Measurements from ENCODE around the gene HYCC1.
"Not testable (repeated sequence)": the region's sequence is repeated elsewhere in the genome, so short reads cannot be mapped to it uniquely, and the experiment has no call there.

Gene HYCC1

DNA sequence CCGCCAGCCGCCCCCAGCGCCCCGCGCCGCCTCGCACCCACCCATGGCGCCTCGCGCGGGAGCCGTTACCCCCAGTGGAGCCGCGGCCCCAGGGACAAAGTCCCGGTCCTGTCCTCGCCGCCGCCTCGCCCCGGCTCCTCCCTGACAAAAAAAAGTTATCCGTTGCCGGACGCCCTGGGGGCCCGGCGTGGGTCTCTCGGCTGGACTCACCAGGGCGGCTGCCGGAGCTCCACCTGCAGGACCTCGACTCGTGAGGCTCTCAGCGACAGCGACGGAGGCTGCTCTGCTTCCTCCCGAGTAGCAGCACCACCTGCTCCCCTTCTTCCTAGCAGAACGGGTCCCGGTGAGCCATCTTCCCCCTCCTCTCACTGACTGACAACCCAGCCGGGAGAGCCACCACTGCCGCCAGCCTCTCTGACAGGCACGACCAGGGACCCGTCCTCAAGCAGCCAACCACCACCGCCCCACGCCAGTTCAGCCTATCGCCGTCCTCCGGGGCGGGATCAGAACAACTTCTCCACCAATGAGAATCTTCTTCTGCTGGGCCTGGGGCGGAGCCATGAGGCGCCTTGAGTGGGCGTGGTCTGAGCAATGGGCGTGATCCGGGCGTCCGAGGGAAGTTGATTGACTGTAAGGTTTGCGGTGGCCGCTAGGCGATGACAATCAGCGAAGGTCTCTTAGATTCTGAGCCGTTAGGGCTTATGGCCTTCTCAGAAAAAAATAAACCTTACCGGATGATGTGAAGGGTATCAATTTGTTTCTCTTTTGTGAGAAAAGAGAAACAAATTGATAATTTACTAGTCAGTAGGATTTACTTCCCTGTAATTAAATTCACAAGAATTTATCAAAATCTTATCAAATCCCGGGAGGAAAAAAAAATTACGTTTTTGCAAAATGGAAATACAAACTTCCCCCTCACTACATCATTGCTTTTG lies at the start of gene HYCC1:
Gene HYCC1, minus strand, starts transcription at position 416 of the 935 bp plus-strand sequence. CDS start 23,019 bp downstream, outside the sequence.
- peak; percentile 99 for DNase-seq (ENCODE audit: low read depth in 2 of 3, low spot score in 1 of 3)

DNA sequence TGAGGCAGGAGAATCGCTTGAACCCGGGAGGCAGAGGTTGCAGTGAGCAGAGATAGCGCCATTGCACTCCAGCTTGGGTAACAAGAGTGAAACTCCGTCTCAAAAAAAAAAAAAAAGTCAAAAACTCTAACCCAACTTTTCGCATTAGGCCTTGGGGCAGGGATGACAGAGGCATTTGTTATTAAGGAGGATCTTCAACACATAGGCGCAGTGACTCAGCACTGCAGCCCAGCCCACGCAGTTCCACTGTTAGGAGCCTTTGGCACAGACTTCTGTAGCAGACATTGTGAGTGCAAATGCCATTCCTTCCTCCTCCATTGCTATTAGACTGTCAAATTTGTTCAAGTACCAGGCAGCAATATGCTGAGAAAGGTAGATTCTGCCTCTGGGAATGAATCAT lies 48.5 kb upstream of the HYCC1 start:
- DNase-seq (ENCODE audit: low read depth in 2 of 3, low spot score in 1 of 3), result no peak

DNA sequence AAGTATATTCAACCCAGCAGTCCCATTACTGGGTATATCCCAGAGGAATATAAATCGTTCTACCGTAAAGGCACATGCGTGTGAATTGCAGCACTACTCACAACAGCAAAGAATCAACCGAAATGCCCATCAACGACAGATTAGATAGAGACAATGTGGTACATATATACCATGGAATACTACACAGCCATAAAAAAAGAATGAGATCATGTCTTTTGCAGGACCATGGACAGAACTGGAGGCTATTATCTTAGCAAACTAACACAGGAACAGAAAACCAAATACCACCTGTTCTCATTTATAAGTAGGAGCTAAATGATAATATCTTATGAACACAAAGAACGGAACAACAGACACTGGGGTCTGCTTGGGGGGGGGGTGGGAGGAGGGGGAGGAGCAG lies 47.4 kb upstream of the HYCC1 start:
- no peak for DNase-seq (ENCODE audit: low read depth in 2 of 3, low spot score in 1 of 3)

DNA sequence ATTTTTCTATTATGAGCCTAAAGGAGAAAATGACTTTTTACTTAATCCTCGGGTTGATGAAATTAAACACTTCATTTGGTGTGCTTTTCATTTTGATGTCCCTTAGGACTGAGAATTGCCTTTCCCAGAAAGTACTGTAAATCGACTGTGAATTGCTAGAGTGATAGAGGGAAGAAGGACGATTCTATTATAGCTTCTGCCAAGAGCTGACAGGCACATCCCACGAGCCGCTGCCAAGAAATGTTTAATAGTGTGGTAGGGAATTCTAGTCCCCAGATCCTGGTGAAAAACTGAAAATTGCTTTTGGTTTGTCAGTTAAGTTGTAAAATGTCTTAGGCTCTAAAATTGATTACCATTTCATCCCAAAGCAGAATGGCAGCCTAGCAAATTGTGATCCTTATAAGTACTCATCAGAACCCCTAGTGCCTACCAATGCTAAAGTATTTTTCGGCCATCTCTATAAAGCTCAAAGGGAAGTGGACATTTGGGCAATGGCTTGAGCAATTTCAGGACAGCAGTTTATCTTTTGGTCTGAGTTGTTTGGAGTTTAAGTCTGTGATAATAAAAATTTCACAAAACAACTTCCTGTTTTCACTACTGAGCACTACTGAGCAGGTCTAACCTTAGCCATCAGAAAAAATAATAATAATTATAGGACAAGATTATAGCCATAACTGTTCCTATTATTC lies 44.6 kb upstream of the HYCC1 start:
- no peak for DNase-seq (ENCODE audit: low read depth in 2 of 3, low spot score in 1 of 3)

GRCh38 chr7:23055582-23056178 lies 41.8 kb upstream of the HYCC1 start:
- DNase-seq (ENCODE audit: low read depth in 2 of 3, low spot score in 1 of 3), result peak; percentile 26 to 68 (median 28)

- not testable (repeated sequence) for DNase-seq (ENCODE audit: low read depth in 2 of 3, low spot score in 1 of 3)
Measured at GRCh38 chr7:23051124-23051485, 37.2 kb upstream of the HYCC1 start.

DNA sequence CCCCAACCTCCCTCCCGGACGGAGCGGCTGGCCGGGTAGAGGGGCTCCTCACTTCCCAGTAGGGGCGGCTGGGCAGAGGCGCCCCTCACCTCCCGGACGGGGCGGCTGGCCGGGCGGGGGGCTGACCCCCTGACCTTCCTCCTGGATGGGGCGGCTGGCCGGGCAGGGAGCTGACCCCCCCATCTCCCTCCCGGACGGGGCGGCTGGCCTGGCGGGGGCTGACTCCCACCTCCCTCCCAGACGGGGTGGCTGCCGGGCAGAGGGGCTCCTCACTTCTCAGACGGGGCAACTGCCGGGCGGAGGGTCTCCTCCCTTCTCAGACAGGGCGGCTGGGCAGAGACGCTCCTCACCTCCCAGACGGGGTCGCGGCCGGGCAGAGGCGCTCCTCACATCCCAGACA lies 32.4 kb upstream of the HYCC1 start:
- not testable (repeated sequence) for DNase-seq (ENCODE audit: low read depth in 2 of 3, low spot score in 1 of 3)

- DNase-seq (ENCODE audit: low read depth in 2 of 3, low spot score in 1 of 3), result not testable (repeated sequence)
Measured at GRCh38 chr7:23045086-23045485, 31.2 kb upstream of the HYCC1 start.

DNA sequence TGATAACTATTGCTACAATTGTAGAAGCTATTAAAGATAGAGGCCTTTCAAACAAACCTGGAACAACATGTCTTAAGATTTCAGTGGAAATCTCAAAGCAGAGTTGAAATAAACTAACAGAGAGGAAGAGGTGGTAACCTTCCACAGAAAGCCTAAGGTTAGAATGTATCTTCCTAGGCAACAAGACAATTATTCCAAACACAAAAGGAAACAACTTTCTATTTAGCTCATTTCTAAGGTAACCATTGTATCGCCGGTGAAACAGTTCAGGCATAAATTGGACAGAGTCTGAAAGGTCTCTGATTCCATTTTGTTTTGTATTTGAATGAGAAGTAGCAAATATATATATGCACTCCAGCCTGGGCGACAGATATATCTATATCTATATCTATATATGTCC lies 30.7 kb upstream of the HYCC1 start:
- no peak for DNase-seq (ENCODE audit: low read depth in 2 of 3, low spot score in 1 of 3)

DNA sequence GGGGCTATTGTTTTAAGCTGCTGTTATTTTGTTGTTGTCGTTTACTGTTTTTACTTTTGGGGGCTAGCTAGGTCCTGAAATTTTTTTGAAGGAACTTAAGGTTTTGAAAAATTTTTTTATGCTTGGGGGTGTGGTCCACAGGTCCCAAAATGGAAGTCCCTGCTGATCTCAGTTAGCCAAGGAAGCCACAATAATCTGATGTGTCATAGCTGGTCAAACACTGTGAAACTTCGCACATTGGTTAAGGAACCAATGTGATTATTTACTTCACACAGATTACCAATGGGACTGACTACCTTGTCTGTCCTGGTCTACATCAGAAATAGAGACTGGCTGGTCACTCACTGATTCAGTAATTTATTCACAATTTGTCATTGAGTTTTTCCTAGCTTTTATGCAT lies 29.5 kb upstream of the HYCC1 start:
- DNase-seq (ENCODE audit: low read depth in 2 of 3, low spot score in 1 of 3), result no peak

DNA sequence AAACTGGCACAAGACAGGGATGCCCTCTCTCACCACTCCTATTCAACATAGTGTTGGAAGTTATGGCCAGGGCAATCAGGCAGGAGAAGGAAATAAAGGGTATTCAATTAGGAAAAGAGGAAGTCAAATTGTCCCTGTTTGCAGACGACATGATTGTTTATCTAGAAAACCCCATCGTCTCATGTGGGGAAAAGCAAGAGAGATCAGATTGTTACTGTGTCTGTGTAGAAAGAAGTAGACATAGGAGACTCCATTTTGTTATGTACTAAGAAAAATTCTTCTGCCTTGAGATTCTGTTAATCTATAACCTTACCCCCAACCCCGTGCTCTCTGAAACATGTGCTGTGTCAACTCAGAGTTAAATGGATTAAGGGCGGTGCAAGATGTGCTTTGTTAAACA lies 25.7 kb upstream of the HYCC1 start:
- not testable (repeated sequence) for DNase-seq (ENCODE audit: low read depth in 2 of 3, low spot score in 1 of 3)

DNA sequence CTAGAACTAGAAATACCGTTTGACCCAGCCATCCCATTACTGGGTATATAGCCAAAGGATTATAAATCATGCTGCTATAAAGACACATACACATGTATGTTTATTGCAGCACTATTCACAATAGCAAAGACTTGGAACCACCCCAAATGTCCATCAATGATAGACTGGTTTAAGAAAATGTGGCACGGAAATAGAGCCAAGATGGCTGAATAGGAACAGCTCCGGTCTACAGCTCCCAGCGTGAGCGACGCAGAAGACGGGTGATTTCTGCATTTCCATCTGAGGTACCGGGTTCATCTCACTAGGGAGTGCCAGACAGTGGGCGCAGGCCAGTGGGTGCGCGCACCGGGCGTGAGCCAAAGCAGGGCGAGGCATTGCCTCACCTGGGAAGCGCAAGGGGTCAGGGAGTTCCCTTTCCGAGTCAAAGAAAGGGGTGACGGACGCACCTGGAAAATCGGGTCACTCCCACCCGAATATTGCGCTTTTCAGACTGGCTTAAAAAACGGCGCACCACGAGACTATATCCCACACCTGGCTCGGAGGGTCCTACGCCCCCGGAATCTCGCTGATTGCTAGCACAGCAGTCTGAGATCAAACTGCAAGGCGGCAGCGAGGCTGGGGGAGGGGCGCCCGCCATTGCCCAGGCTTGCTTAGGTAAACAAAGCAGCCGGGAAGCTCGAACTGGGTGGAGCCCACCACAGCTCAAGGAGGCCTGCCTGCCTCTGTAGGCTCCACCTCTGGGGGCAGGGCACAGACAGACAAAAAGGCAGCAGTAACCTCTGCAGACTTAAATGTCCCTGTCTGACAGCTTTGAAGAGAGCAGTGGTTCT lies 21.8 kb upstream of the HYCC1 start:
- DNase-seq (ENCODE audit: low read depth in 2 of 3, low spot score in 1 of 3), result not testable (repeated sequence)

DNA sequence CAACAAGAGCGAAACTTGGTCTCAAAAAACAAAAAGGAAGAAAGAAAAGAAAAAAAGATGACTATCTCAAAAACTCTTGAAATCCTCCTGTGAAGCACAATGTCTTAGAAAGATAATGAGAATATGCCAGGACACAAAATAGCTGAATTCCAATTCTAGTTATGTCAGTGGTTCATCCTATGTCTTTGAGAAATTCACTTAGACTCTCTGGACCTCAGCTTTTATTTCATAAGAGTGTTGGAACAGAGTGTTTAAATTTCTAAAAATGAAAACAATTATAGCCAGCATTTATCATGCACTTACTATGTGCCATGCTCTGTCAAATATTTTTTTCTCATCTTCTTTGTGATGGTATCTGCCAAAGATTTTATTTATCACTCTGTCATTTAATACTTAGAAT lies 13.3 kb upstream of the HYCC1 start:
- DNase-seq (ENCODE audit: low read depth in 2 of 3, low spot score in 1 of 3), result no peak

- DNase-seq (ENCODE audit: low read depth in 2 of 3, low spot score in 1 of 3), result no peak
Measured at GRCh38 chr7:23026164-23026563, 12.2 kb upstream of the HYCC1 start.

- no peak for DNase-seq (ENCODE audit: low read depth in 2 of 3, low spot score in 1 of 3)
Measured at GRCh38 chr7:23024454-23024853, 10.5 kb upstream of the HYCC1 start.

GRCh38 chr7:23022851-23023250 lies 8.9 kb upstream of the HYCC1 start:
- DNase-seq (ENCODE audit: low read depth in 2 of 3, low spot score in 1 of 3), result no peak

DNA sequence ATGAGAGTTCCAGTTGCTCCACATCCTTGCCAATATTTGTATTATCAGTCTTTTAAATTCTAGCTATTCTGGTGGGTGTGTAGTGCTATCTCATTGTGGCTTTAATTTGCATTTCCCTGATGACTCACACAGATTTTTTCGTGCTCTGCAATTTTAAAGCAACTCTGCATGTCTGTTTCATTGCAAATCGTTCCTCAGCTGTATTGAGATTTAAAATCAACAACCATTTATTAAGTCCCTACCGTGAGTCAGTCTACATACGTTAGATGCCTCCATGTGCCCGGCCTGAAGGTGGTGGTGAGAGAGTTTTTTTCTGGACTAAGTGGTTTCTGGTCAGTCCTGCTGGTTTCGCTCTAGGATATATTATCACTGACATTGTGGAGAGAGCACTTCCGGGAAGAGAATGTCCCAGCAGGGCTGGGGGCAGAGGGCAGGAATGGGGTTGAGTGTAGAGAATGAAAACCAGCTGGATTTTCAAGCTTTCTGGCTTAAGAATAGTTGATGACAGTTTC lies 8.4 kb upstream of the HYCC1 start:
- no peak for DNase-seq (ENCODE audit: low read depth in 2 of 3, low spot score in 1 of 3)

GRCh38 chr7:23021596-23021995 lies 7.7 kb upstream of the HYCC1 start:
- no peak for DNase-seq (ENCODE audit: low read depth in 2 of 3, low spot score in 1 of 3)

- DNase-seq (ENCODE audit: low read depth in 2 of 3, low spot score in 1 of 3), result peak in 1 of 3 donors; percentile 35
Measured at GRCh38 chr7:23020742-23021401, 6.9 kb upstream of the HYCC1 start.

DNA sequence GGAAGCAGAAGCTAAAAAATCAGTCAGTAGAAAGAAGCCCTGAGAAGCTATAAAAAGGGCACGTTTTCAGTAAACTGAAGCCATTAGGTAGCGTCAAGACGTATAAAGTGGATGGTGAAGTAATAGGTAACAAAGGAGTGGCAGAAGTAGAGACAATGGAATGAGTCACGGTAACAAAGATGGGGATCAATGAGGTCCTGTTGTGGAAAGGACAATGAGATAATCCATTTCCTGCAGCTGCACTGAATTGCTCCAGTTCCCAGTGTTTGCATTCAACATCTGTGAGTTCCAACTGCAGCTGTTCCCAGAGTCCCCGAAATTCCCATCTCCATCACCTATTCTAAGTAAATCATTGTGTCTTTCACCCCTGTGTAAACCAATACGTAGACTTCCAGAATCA lies 4.8 kb upstream of the HYCC1 start:
- DNase-seq (ENCODE audit: low read depth in 2 of 3, low spot score in 1 of 3), result no peak
